Measurements from ENCODE around the gene NOP9.

Gene NOP9

DNA sequence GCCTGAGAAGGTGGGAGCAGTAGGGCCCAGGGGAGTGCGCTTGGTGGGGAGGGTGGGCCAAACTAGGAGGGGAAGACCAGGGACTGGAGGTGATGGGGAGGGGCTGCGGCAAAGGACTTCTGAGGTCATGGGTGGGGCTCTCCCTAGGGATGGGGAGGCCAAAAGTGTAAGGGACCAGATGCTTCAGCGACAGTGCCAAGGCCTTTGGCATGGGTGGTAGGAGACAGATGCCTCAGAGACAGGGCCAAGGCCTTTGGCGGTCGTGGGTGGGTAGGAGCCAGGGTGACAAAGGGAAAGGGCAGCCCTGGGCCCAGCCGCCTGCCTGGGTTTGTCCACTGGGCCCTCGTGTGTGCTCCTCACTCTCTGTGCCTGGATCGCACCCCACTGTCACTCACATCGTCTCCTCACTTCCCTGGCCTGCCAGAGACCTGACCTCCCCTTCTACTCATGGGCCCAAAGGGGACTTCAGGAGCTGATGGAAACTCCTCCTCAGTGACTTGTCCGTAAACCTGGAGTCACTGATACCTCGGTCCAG lies 15.1 kb upstream of the NOP9 start:
- DNase-seq: no peak

DNA sequence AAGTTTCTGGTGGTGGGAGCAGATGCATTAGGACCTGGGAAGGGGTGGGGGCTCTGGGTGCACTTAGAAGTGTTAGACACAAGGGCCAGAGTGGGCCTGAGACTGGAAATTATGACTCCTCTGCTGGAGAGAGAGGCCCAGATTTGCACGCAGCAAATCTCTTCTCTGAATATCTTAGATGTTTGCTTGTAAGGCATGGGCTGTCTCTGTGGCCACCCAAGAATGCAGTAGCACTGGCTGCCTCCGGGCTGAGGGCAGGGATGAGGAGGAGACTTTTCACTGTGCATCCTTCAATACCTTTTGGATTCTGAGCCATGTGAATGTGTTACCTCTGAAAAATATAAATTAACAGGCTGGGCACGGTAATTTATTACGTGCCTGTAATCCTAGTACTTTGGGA lies 14.3 kb upstream of the NOP9 start:
- no peak for DNase-seq

DNA sequence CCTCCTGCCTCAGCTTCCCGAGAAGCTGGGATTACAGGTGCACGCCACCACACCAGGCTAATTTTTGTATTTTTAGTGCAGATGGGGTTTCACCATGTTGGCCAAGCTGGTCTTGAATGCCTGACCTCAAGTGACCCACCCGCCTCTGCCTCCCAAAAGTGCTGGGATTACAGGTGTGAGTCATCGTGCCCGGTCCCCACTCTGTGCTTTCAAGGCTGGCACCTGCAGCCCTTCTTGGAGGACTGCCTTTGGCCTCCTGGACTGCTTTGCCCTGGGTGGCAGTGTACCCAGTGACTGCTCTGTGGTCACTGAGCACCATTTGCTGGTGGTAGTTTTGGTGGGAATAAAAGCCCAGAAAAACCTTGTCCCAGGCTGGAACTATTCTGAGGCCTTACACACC lies 12.7 kb upstream of the NOP9 start:
- DNase-seq: no peak

DNA sequence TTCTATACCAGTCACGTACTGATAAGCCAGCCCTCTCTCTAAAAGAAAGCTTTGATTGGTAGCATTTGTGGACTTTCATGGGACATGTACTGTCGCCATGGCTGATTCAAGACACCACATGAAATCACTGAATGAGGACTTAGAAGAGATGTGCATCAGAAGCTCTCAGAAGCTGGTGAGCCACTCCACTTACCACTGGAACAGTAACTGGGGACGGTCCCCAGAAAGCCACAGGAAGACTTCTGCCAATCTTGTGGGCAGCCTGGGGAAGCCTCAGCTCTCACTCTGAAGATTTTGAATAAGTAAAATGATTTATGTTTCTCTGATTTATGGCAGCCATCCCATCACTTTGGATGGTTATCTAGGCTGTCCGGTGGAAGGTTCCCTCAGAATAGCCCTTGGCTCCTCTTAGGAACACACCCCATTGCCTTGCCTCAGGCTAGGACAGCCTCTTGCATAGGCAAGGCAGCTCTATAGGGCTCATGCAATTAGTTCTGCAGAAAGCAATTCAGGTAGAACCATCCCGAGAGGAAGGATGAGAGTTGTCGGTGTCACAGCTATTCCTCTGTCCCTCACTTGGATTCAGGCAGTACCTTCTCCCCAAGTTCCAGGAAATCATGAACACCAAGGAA lies 9.9 kb upstream of the NOP9 start:
- DNase-seq: peak; percentile 86

GRCh38 chr14:24290746-24291145 lies 8.9 kb upstream of the NOP9 start:
- no peak for DNase-seq

DNA sequence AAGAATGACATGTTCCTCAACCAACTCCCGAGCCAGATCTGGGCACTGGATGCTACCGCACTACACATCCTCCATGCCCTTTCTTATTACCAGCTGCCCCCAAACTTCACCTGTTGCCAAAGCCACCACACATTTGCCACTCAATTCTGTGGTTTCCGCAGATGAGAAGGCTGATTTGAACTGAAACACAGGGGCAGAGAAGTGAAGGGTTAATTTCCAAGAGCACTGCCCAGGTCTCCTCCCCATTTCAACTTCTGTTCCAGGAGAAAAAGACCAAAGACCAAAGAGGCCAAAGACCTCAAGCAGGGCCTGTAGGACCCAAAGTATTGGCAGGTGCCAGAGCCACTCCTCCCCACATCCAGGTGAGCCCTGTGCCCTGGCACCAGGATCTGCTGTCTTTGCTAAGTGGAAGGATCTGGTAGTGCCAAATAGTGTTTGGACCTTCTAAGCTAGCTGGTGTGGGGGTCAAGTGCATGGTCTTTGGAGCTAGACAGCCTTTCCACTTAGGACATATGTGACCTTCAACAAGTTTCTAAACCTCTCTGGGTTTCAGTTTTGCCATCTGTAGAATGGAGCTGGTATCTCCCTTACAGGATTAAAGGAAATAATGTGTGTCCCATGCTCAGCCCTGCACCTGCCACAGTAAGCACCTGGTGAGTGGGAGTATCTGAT lies 8.1 kb upstream of the NOP9 start:
- DNase-seq: peak; percentile 34

GRCh38 chr14:24292118-24292807 lies 7.4 kb upstream of the NOP9 start:
- no peak for DNase-seq

DNA sequence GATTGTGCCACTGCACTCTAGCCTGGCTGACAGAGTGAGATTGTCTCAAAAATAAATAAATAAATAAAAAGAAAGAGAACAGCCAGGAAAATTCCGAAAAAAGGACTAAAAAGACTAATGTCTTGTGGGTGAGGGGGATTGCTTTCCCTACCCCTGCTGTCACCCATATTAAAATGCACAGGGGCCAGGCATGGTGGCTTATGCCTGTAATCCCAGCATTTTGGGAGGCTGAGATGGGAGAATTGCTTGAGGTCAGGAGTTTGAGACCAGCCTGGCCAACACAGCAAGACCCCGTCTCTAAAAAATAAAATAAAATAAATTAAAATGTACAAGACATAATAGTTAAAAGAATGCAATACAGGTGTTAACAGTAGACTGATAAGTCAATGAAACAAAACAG lies 6.1 kb upstream of the NOP9 start:
- DNase-seq: no peak

- peak; percentile 88 for DNase-seq
Observed at GRCh38 chr14:24296341-24297157, 3.1 kb upstream of the NOP9 start.

DNA sequence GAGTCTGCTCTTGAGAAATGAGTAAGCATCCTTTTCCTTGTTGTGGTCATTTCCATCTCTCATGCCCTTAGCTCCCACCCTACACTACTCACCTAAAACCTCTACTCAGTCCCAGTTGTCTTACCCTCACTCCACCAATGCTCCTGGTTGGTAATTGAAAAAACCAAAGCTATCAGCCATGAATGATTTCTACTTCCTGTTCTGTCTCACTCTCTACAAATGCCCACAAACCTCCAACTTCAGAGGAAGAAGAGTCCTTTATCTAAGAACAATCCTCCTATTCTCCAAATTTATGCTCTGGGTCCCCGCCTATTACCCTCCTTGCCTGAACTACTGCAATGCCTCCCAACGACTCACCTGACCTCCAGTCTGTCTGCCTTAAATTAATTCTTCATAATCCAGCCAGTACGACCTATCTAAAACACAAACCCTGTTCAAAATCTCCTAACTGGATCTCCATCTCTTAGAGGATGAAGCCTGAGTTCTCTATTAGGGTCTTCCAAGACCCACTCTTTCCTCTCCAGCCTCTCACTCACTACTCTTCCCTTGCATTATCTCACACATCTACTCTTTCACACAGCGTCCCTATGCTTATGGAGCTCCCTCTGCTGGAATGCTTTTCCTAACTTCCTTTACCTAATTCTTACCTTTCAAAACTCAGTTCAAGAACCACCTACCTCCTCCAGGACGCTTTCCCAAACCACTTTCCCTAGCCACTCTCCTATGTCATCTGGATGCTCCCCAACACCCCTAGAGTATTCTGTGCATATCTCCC lies 2.3 kb upstream of the NOP9 start:
- DNase-seq: no peak

GRCh38 chr14:24298892-24299254 lies 777 bp upstream of the NOP9 start:
- no peak for DNase-seq

DNA sequence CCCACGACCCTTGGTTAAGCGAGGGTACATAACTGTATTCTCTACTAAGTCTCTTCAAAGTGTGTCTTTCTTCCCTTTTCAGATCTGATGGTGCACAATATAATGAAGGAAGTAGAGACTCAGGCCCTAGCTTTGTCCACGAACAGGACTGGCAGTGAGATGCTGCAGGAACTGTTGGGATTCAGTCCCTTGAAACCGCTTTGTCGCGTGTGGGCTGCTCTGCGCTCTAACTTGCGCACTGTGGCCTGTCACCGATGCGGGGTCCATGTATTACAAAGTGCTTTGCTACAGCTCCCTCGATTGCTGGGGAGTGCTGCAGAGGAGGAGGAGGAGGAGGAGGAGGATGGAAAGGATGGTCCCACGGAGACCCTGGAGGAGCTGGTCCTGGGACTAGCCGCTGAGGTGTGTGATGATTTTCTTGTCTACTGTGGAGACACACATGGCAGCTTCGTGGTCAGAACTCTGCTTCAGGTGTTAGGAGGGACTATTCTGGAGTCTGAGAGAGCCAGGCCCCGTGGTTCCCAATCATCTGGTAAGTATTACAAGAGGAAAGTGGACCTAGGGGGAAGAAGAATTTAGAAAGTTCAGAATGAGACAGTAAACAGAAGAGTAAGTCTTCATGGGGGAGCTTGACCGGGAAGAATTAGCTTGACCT lies 803 bp downstream of the NOP9 start:
- DNase-seq: no peak

DNA sequence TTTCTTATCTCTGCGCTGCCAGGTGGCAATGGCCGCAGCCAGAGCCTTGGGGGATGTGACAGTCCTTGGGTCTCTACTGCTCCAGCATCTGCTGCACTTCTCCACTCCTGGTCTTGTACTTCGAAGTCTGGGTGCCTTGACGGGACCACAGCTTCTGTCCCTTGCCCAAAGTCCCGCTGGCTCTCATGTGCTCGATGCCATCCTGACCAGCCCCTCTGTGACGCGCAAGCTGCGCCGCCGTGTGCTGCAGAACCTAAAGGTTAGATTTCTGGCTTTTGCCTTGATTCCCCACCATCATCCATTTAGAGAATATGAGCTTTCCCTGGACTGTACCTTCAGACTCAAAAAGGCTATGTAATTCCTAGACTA lies 4.4 kb downstream of the NOP9 start:
- no peak for DNase-seq

- no peak for DNase-seq
Observed at GRCh38 chr14:24307156-24307574, 7.5 kb downstream of the NOP9 start.

DNA sequence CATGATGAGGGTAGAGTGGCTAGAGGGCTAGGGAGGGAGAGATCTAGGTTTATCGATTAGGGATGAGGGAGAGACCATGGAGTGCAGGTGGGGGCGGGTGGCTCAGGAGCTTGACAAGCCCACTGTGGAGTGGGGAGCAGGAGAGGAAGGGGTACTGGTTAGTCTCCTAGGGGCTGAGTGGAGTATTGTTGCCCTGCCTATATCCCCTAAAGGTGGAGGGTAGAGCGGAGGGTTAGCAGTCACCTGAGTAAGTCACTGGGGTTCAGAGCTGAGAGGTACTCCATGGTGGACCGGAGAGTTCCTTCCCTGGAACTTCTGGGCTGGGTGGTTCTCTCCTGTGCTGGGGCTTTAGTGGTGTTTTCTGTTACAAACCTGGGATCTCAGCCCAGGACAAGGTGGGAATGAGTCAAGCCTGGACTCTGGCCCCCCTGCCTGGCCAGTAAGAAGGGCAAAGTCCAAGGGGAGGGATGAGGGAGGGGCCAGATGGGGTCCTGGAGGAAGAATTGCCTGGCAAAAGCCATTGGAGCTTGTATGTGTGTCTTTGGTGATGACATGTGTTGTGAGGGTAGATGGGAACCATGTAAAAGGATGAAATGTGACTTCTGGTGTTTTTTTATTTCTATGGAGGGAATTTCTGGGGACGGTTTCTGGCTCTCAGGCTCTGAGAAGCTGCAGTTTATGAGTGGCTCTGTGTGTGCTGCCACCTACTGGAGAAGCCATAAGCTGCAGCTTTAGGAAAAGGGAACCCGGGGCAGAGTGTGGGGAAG lies 8.1 kb downstream of the NOP9 start, which contains the start of gene CIDEB:
CIDEB (minus strand) TSS at position 403 of the 767 bp plus-strand sequence; CDS start at position 284, 119 bp downstream.
- DNase-seq: peak; percentile 73

DNA sequence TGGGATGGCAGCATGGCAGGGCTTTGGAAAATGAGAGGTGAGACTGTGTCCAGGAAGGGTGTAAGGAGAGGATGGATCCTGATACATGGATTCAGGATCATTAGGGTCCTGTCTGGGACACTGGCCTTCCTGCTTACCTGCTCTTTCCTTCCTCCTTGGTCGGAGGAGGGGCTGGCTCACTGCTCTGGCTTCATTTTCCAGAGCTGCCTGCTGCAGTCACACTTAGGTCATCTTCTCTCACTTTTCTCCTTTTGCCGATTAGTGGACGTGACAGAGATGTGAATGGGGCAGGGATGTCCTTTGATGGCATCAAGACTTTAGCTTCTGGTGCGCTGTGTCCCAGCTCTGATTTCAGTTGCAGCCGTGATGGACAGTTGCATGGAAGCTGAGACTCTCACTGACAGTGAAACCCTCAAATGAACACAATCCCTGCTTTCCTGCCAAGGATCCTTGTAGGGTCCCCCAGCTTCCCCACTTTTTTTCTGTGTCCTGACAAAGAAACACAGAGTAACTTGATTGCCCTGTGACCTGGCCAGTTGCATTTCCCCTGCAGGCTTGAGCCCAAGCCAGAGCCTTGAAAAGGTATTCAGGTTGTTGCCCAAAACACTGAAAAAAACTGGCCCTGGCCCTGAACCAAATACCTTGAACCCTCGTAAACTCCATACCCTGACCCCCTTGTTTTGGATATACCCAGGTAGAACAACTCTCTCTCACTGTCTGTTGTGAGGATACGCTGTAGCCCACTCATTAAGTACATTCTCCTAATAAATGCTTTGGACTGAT lies 8.9 kb downstream of the NOP9 start:
- DNase-seq: no peak

DNA sequence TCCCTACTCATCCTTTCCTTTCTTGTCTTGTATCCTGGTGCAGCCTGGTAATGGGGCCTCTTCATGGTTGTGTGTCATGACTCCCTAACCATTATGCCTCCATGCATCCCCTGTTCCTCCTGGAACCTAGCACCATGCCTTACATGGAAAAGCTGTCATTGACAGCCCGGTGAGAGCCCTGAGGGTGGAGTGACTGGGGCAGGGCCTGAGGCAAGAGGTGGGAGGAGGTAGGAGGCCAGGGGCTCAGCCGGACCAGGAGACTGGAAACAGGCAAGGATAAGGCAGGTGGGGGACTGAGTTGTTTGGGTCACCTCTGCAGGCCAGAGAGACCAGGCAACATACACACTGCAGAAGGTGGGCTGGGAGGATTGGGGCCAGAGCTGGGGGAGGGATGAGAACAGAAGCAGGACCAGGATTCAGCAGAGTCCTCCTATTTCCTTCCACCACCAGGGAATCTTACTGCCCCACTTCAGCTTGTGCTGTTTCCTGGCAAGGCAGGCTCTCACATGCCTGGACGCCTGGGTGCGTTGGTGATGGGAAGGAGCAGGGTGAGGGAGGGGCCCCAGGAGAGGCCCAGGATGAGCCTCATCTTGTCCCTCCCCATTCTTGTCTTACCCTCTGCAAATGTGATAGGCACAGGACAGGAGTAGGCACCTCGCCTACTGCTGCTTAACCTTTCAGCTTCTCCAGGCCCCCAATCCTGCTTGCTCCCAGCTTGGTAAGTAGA lies 10.1 kb downstream of the NOP9 start, which contains the start of gene LTB4R2:
LTB4R2 (plus strand) TSS at position 603 of the 727 bp plus-strand sequence. CDS start 525 bp downstream, outside the sequence.
- no peak for DNase-seq

DNA sequence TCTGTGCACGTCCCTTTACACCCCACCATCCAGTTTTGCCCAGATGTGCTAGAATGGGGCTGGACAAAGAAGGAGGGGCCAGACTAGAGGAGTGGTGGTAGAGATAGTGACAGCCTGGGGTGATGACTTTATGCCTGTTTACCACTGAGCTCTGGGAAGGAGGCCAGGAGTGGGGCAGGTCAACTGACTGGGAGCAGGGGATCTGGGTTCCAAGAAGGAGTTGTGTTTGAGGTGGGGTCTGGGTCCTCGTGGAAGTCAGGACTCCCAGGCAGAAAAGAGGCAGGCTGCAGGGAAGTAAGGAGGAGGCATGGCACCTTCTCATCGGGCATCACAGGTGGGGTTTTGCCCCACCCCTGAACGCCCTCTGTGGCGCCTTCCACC lies 10.6 kb downstream of the NOP9 start:
- DNase-seq: no peak
